DMS79 (cell line): ENCODE data around the gene RAPGEFL1.
A peak's percentile ranks its signal among the peaks of the same experiment; 100 is the strongest.
"Not testable (repeated sequence)": the region's sequence is repeated elsewhere in the genome, so short reads cannot be mapped to it uniquely, and the experiment has no call there.

Experiments
- DNase-seq: peaks from one replicate; lab custom pipeline; 2025; lab: John Stamatoyannopoulos, UW

Gene RAPGEFL1

GRCh38 chr17:40209404-40210093, 32.3 kb downstream of the RAPGEFL1 start:
- no peak for DNase-seq

GRCh38 chr17:40213914-40214313, 36.6 kb downstream of the RAPGEFL1 start:
- not testable (repeated sequence) for DNase-seq

- no peak for DNase-seq
Observed at GRCh38 chr17:40218006-40218739, 40.9 kb downstream of the RAPGEFL1 start.

- peak; percentile 95 for DNase-seq
Observed at GRCh38 chr17:40218740-40219593, 41.7 kb downstream of the RAPGEFL1 start, which contains the start of gene WIPF2. Gene WIPF2 (plus strand): TSS chr17:40219304. CDS start chr17:40256460, 37,156 bp downstream.

GRCh38 chr17:40219594-40220338, 42.5 kb downstream of the RAPGEFL1 start:
- peak; percentile 79 for DNase-seq

GRCh38 chr17:40224718-40225550, 47.7 kb downstream of the RAPGEFL1 start:
- no peak for DNase-seq

- not testable (repeated sequence) for DNase-seq
Observed at GRCh38 chr17:40229146-40229545, 51.9 kb downstream of the RAPGEFL1 start.

- no peak for DNase-seq
Observed at GRCh38 chr17:40230670-40231069, 53.4 kb downstream of the RAPGEFL1 start.

GRCh38 chr17:40231928-40232327, 54.7 kb downstream of the RAPGEFL1 start:
- not testable (repeated sequence) for DNase-seq

GRCh38 chr17:40241252-40241834, 64.1 kb downstream of the RAPGEFL1 start:
- DNase-seq, result no peak

GRCh38 chr17:40242774-40243173, 65.5 kb downstream of the RAPGEFL1 start:
- DNase-seq, result no peak

- DNase-seq, result no peak
Observed at GRCh38 chr17:40243761-40244160, 66.5 kb downstream of the RAPGEFL1 start.

GRCh38 chr17:40244255-40244654, 67.0 kb downstream of the RAPGEFL1 start:
- DNase-seq, result no peak
